H9 (cell line): ENCODE data around the gene CHRNG. TPM values are rescaled to one million over a fixed set of nuclear protein-coding genes. Genes with fewer than 3 reads are reported as not detected.

Source experiments
- DNase-seq: peaks from one replicate; pipeline ENCODE4 v3.0.0-alpha.2; 2017
- H2AFZ ChIP-seq: one replicate; pipeline ENCODE4 v1.6.1; 2013; ENCODE audit warnings: mild to moderate bottlenecking, low read length, control low read depth, moderate library complexity
- H2AK5ac ChIP-seq: 2 replicates; pipeline ENCODE4 v1.6.1; 2013; ENCODE audit warnings: low read length, control low read depth, mixed read lengths; ENCODE audit not compliant: insufficient read length
- H2BK120ac ChIP-seq: one replicate; pipeline ENCODE4 v1.6.1; 2013; ENCODE audit warnings: low read depth, mild to moderate bottlenecking, low read length, control low read depth, inconsistent platforms; ENCODE audit not compliant: poor library complexity, severe bottlenecking
- H2BK12ac ChIP-seq: 2 replicates; pipeline ENCODE4 v1.6.1; 2013; ENCODE audit warnings: low read length, control low read depth, mixed read lengths, low read depth; ENCODE audit not compliant: insufficient read length
- H2BK15ac ChIP-seq: 2 replicates; pipeline ENCODE4 v1.6.1; 2013; ENCODE audit warnings: low read depth, low read length, control low read depth
- H2BK20ac ChIP-seq: one replicate; pipeline ENCODE4 v1.6.1; 2013; ENCODE audit warnings: low read depth, mild to moderate bottlenecking, low read length, control low read depth, inconsistent platforms; ENCODE audit not compliant: poor library complexity, severe bottlenecking
- H2BK5ac ChIP-seq: 2 replicates; pipeline ENCODE4 v1.6.1; 2013; ENCODE audit warnings: low read length, control low read depth, mixed read lengths; ENCODE audit not compliant: insufficient read length
- H3K14ac ChIP-seq: 2 replicates; pipeline ENCODE4 v1.6.1; 2013; ENCODE audit warnings: low read length, control low read depth; ENCODE audit not compliant: insufficient read depth
- H3K18ac ChIP-seq: 2 replicates; pipeline ENCODE4 v1.6.1; 2013; ENCODE audit warnings: low read depth, mild to moderate bottlenecking, mixed read lengths, low read length, control low read depth; ENCODE audit not compliant: insufficient read length
- H3K23ac ChIP-seq: 2 replicates; pipeline ENCODE4 v1.6.1; 2013; ENCODE audit warnings: low read length, control low read depth, mixed read lengths, low read depth; ENCODE audit not compliant: insufficient read length
- H3K23me2 ChIP-seq: 2 replicates; pipeline ENCODE4 v1.6.1; 2013; ENCODE audit warnings: low read depth, mild to moderate bottlenecking, mixed read lengths, low read length, control low read depth; ENCODE audit not compliant: insufficient read length, poor library complexity, severe bottlenecking
- H3K27ac ChIP-seq: 2 replicates; pipeline ENCODE4 v1.5.1; 2013; ENCODE audit warnings: low read length, control low read depth, mixed read lengths, low read depth; ENCODE audit not compliant: insufficient read length
- H3K27me3 ChIP-seq: 2 replicates; pipeline ENCODE4 v1.6.1; 2013; ENCODE audit warnings: low read length, control low read depth, inconsistent platforms; ENCODE audit not compliant: insufficient read depth
- H3K4ac ChIP-seq: 2 replicates; pipeline ENCODE4 v1.6.1; 2013; ENCODE audit warnings: low read depth, mild to moderate bottlenecking, control low read depth, inconsistent platforms, low read length, moderate library complexity
- H3K4me1 ChIP-seq: 2 replicates; pipeline ENCODE4 v1.6.1; 2013; ENCODE audit warnings: low read length, control low read depth, inconsistent platforms; ENCODE audit not compliant: insufficient read depth
- H3K4me2 ChIP-seq: 2 replicates; pipeline ENCODE4 v1.6.1; 2013; ENCODE audit warnings: low read length, control low read depth, mixed read lengths; ENCODE audit not compliant: insufficient read length, insufficient read depth
- H3K56ac ChIP-seq: 2 replicates; pipeline ENCODE4 v1.6.1; 2013; ENCODE audit warnings: low read depth, mild to moderate bottlenecking, mixed read lengths, low read length, control low read depth; ENCODE audit not compliant: insufficient read length
- H3K79me1 ChIP-seq: 2 replicates; pipeline ENCODE4 v1.6.1; 2013; ENCODE audit warnings: low read depth, mild to moderate bottlenecking, moderate library complexity, low read length, control low read depth, inconsistent platforms; ENCODE audit not compliant: insufficient read depth, poor library complexity, severe bottlenecking
- H3K79me2 ChIP-seq: 2 replicates; pipeline ENCODE4 v1.6.1; 2013; ENCODE audit warnings: low read length, control low read depth, inconsistent platforms; ENCODE audit not compliant: insufficient read depth
- H3K9ac ChIP-seq: 2 replicates; pipeline ENCODE4 v1.6.1; 2013; ENCODE audit warnings: low read length, control low read depth, mixed read lengths; ENCODE audit not compliant: insufficient read length; ENCODE audit errors: extremely low read depth
- H3K9me3 ChIP-seq: one replicate; pipeline ENCODE4 v1.6.1; 2013; ENCODE audit warnings: low read depth, low read length, inconsistent platforms; ENCODE audit not compliant: control insufficient read depth
- H3T11ph ChIP-seq: one replicate; pipeline ENCODE4 v1.6.1; 2013; ENCODE audit warnings: mild to moderate bottlenecking, low read length, control low read depth, inconsistent platforms
- H4K20me1 ChIP-seq: one replicate; pipeline ENCODE4 v1.6.1; 2013; ENCODE audit not compliant: control insufficient read depth, insufficient read length, insufficient read depth
- H4K5ac ChIP-seq: 2 replicates; pipeline ENCODE4 v1.6.1; 2013; ENCODE audit warnings: low read depth, mild to moderate bottlenecking, mixed read lengths, low read length, control low read depth; ENCODE audit not compliant: insufficient read length
- H4K8ac ChIP-seq: replicated peaks from 2 replicates; pipeline ENCODE4 v1.6.1; 2013; ENCODE audit warnings: low read length, control low read depth, mixed read lengths, low read depth; ENCODE audit not compliant: insufficient read length
- H4K91ac ChIP-seq: 2 replicates; pipeline ENCODE4 v1.6.1; 2013; ENCODE audit warnings: low read depth, mild to moderate bottlenecking, moderate library complexity, mixed read lengths, low read length, control low read depth; ENCODE audit not compliant: insufficient read length
- H3K27ac Mint-ChIP-seq, 3 experiments: 2 replicates in 2 of 3; 3 replicates in 1 of 3; pipeline ENCODE4 v1.8.0; 2020 to 2021; ENCODE audit warnings: mixed read lengths in 3 of 3, mild to moderate bottlenecking in 1 of 3, moderate library complexity in 1 of 3
- H3K27me3 Mint-ChIP-seq: 2 replicates; pipeline ENCODE4 v1.8.0; 2021; ENCODE audit warnings: low read depth, mild to moderate bottlenecking, moderate library complexity, mixed read lengths
- H3K36me3 Mint-ChIP-seq, 3 experiments: 2 replicates in 2 of 3; 3 replicates in 1 of 3; pipeline ENCODE4 v1.8.0; 2020 to 2021; ENCODE audit warnings: low read depth in 3 of 3, mixed read lengths in 3 of 3; ENCODE audit not compliant: insufficient read depth in 1 of 3
- H3K4me1 Mint-ChIP-seq, 2 experiments: 2 replicates each; pipeline ENCODE4 v1.8.0; 2020; ENCODE audit warnings: mixed read lengths in 2 of 2
- H3K4me3 Mint-ChIP-seq, 2 experiments: 2 replicates in 1 of 2; 3 replicates in 1 of 2; pipeline ENCODE4 v1.8.0; 2020 to 2021; ENCODE audit warnings: mild to moderate bottlenecking in 2 of 2, mixed read lengths in 2 of 2, moderate library complexity in 1 of 2
- H3K9me3 Mint-ChIP-seq, 2 experiments: 2 replicates in 1 of 2; 3 replicates in 1 of 2; pipeline ENCODE4 v1.8.0; 2020; ENCODE audit warnings: mild to moderate bottlenecking in 2 of 2, mixed read lengths in 2 of 2, moderate library complexity in 1 of 2
- WGBS: extraction: QIAGEN DNeasy Blood & Tissue Kit; methylation state at CpG from one replicate; pipeline ENCODE4 v1.1.7; 2013; ENCODE audit warnings: missing lambda C conversion rate, low lambda C conversion rate, mixed read lengths; ENCODE audit not compliant: insufficient read length; ENCODE audit errors: extremely low coverage; 5-methylcytosine and 5-hydroxymethylcytosine counted together
- total RNA-seq: library from RNA; stranded (reverse); gene quantifications from 2 replicates; pipeline ENCODE4 v1.2.1, GENCODE V29; 2021
- TF ChIP-seq, protein P1 (sequence below): fragments of 200-600 bp; sonication (generic); conservative IDR thresholded peaks from 3 replicates; pipeline ENCODE4 v1.8.0; 2021; ENCODE audit warnings: antibody characterized with exemption, mild to moderate bottlenecking

Gene CHRNG
- total RNA-seq, 1 experiment from 2014 or later: not detected

DNA sequence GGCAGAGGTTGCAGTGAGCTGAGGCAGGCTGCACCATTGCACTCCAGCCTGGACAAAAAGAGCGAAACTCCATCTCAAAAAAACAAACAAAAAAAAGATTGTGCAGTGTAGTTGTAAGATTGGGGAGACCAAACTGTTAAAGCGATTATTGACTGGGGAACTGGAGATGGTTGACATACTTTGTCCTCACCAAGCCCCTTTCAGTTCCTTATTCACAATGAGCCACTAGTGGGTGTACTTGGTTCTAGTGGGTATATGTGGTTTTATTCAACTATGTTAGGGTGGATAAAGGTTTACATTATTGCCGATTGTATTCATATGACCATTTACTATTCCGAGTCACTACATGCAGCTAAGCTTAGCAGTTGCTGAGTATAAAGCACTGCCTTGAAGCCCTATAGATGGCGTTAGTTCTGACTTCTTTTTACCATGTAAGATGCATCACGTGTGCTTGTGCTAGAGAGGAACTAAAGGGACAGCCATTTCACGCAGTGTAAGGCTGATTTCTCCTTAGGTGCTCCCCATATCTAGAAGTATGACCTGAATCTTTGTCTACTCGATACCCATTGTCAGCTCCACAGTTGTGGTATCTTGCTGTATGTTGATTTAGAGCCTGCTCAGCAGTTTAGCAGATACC lies 23.1 kb downstream of the CHRNG start:
- Histone ChIP-seq H2BK120ac (no peak overlapping the region), H3K9me3 (no peaks in the 10 kb centered on the region), H4K91ac (no peak overlapping the region), H2BK5ac (no peak overlapping the region), H3K4me2 (no peak overlapping the region), H2BK20ac (no peak overlapping the region), H3K27me3 (no peaks in the 10 kb centered on the region), H3K4ac (no peak overlapping the region), H3K79me1 (no peaks in the 10 kb centered on the region), H4K5ac (no peak overlapping the region), H3K23ac (no peak overlapping the region), H3K23me2 (no peaks in the 10 kb centered on the region), H4K20me1 (no peaks in the 10 kb centered on the region), H3T11ph (no peak overlapping the region), H3K4me1 (no peaks in the 10 kb centered on the region), H3K18ac (no peak overlapping the region), H3K27ac (no peak overlapping the region), H2BK15ac (no peak overlapping the region), H2AFZ (no peak overlapping the region), H3K79me2 (no peaks in the 10 kb centered on the region), H2AK5ac (no peak overlapping the region), H3K14ac (no peak overlapping the region), H3K56ac (no peak overlapping the region), H2BK12ac (no peak overlapping the region), H4K8ac (no peak overlapping the region), H3K9ac (no peak overlapping the region)
- Mint-ChIP-seq H3K27ac (peak overlapping the region in 1 of 3 experiments; percentile 31; a peak in 2 of 7 replicates), H3K9me3 (no peaks in the 10 kb centered on the region), H3K27me3 (no peaks in the 10 kb centered on the region), H3K4me1 (no peaks in the 10 kb centered on the region), H3K36me3 (peaks cover 40 to 72% (median 72%) of the 10 kb centered on the region in 3 experiments; a peak in 6 of 7 replicates), H3K4me3 (no peak overlapping the region)
- WGBS: no CpG with 5 or more reads among the region's 8 CpGs
- TF ChIP-seq, protein P1, sequence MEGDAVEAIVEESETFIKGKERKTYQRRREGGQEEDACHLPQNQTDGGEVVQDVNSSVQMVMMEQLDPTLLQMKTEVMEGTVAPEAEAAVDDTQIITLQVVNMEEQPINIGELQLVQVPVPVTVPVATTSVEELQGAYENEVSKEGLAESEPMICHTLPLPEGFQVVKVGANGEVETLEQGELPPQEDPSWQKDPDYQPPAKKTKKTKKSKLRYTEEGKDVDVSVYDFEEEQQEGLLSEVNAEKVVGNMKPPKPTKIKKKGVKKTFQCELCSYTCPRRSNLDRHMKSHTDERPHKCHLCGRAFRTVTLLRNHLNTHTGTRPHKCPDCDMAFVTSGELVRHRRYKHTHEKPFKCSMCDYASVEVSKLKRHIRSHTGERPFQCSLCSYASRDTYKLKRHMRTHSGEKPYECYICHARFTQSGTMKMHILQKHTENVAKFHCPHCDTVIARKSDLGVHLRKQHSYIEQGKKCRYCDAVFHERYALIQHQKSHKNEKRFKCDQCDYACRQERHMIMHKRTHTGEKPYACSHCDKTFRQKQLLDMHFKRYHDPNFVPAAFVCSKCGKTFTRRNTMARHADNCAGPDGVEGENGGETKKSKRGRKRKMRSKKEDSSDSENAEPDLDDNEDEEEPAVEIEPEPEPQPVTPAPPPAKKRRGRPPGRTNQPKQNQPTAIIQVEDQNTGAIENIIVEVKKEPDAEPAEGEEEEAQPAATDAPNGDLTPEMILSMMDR: no peak; the same call in 2 of the 3 replicates
- no peak for DNase-seq
